GM12878 (cell line): Measurements from ENCODE around the gene AMBRA1. TPM values are rescaled to one million over a fixed set of nuclear protein-coding genes. Genes with fewer than 3 reads are reported as not detected.

Experiments used
- ATAC-seq: fragments of 200-7000 bp; cut with Tn5 transposase; 3 replicates; pipeline ENCODE4 v1.9.1; 2020; ENCODE audit warnings: mild to moderate bottlenecking, moderate library complexity
- BruUV-seq: library from RNA; stranded (reverse); fragments of 400-500 nt; replicated peaks from 2 replicates; lab custom pipeline; 2021; lab: Mats Ljungman, UMichigan
- CTCF ChIA-PET: fragments of 300-600 bp; sonication (Branson Sonifier 250); formaldehyde crosslinking; extraction: SDS; loops from one replicate; lab custom pipeline; 2021; ENCODE audit warnings: inconsistent platforms; lab: Yijun Ruan, JAX
- POLR2A ChIA-PET: fragments of 350-600 bp; formaldehyde crosslinking; extraction: SDS; loops from one replicate; lab custom pipeline; 2021; ENCODE audit warnings: inconsistent platforms; lab: Charles Lee
- RAD21 ChIA-PET: fragments of 300-600 bp; sonication (Branson Sonifier 250); formaldehyde crosslinking; loops from one replicate; lab custom pipeline; 2023; ENCODE audit warnings: antibody characterized with exemption; ENCODE audit not compliant: unreplicated experiment; lab: Charles Lee
- SMC1A ChIA-PET: fragments of 300-600 bp; sonication (Branson Sonifier 250); formaldehyde crosslinking; loops from one replicate; lab custom pipeline; 2023; ENCODE audit not compliant: unreplicated experiment, uncharacterized antibody; lab: Charles Lee
- DNase-seq: peaks from one replicate; pipeline ENCODE4 v3.0.0-alpha.2; 2011; ENCODE audit warnings: low read depth, low spot score
- FAIRE-seq: peaks from 3 replicates; lab custom pipeline; 2011; peaks lifted over from hg19 to GRCh38; lab: Jason Lieb, UNC
- H2AFZ ChIP-seq: 2 replicates; pipeline ENCODE4 v1.6.0; 2011; ENCODE audit warnings: low read depth, low read length, control low read depth; ENCODE audit not compliant: control insufficient read depth
- H3K27ac ChIP-seq: 2 replicates; pipeline ENCODE4 v1.5.1; 2011; ENCODE audit warnings: control low read depth; ENCODE audit not compliant: control insufficient read depth, insufficient read depth
- H3K27me3 ChIP-seq, 2 experiments: replicated peaks in 1 of 2; 2 replicates each; pipeline versions ENCODE4 v1.6.0 to v1.6.1; 2011; ENCODE audit warnings: low read length in 1 of 2; ENCODE audit not compliant: control insufficient read depth in 2 of 2, insufficient read depth in 2 of 2
- H3K36me3 ChIP-seq, 2 experiments: 2 replicates each; pipeline ENCODE4 v1.5.1; 2011; ENCODE audit warnings: low read length in 1 of 2; ENCODE audit not compliant: control insufficient read depth in 2 of 2, insufficient read depth in 2 of 2
- H3K4me1 ChIP-seq: 2 replicates; pipeline ENCODE4 v1.6.1; 2011; ENCODE audit warnings: mild to moderate bottlenecking, low read length, moderate library complexity, mixed read lengths; ENCODE audit not compliant: control insufficient read depth, insufficient read depth
- H3K4me2 ChIP-seq: 2 replicates; pipeline ENCODE4 v1.6.0; 2011; ENCODE audit warnings: control low read depth; ENCODE audit not compliant: control insufficient read depth, insufficient read depth
- H3K4me3 ChIP-seq: fragments of 200-600 bp; sonication (generic); 2 replicates; pipeline ENCODE4 v1.5.1; 2016
- H3K79me2 ChIP-seq: 2 replicates; pipeline ENCODE4 v1.6.0; 2011; ENCODE audit warnings: low read length; ENCODE audit not compliant: control insufficient read depth, insufficient read depth
- H3K9ac ChIP-seq: 2 replicates; pipeline ENCODE4 v1.8.0; 2011; ENCODE audit warnings: low read length, control low read depth, mixed read lengths; ENCODE audit not compliant: control insufficient read depth, insufficient read depth
- H3K9me3 ChIP-seq: replicated peaks from 3 replicates; pipeline ENCODE4 v1.5.1; 2011; ENCODE audit warnings: mild to moderate bottlenecking, low read length; ENCODE audit not compliant: control insufficient read depth, insufficient read depth
- H4K20me1 ChIP-seq: 2 replicates; pipeline ENCODE4 v1.6.0; 2011; ENCODE audit not compliant: control insufficient read depth, insufficient read depth
- BACH1 ChIP-seq: fragments of 450-650 bp; IDR thresholded peaks from 2 replicates; pipeline ENCODE4 v1.6.1; 2017; ENCODE audit warnings: mild to moderate bottlenecking, borderline replicate concordance
- CBX5 ChIP-seq: sonication (generic); IDR thresholded peaks from 2 replicates; pipeline ENCODE4 v1.6.1; 2016; ENCODE audit warnings: low read depth, moderate library complexity, mild to moderate bottlenecking, inconsistent platforms
- IKZF1 ChIP-seq: fragments of 450-650 bp; conservative IDR thresholded peaks from 2 replicates; pipeline ENCODE4 v1.6.1; 2017; ENCODE audit warnings: antibody characterized with exemption, mild to moderate bottlenecking
- POU2F2 ChIP-seq: IDR thresholded peaks from 3 replicates; pipeline ENCODE4 v1.6.1; 2011; ENCODE audit warnings: low read depth, mild to moderate bottlenecking, low read length, borderline replicate concordance
- RAD51 ChIP-seq: fragments of 450-650 bp; IDR thresholded peaks from 2 replicates; pipeline ENCODE4 v1.6.1; 2016; ENCODE audit warnings: moderate library complexity, mild to moderate bottlenecking, inconsistent platforms
- SIX5 ChIP-seq: IDR thresholded peaks from 2 replicates; pipeline ENCODE4 v1.6.1; 2011; ENCODE audit warnings: mild to moderate bottlenecking, low read depth, low read length, moderate library complexity; ENCODE audit not compliant: severe bottlenecking
- TCF12 ChIP-seq: IDR thresholded peaks from 2 replicates; pipeline ENCODE4 v1.6.1; 2011; ENCODE audit warnings: low read depth, mild to moderate bottlenecking, low read length
- WGBS: methylation state at CpG from one replicate; pipeline ENCODE4 v1.1.6; 2016; ENCODE audit warnings: low lambda C conversion rate; ENCODE audit not compliant: insufficient replicate concordance, insufficient coverage; ENCODE audit errors: missing lambda C conversion rate; 5-methylcytosine and 5-hydroxymethylcytosine counted together
- in situ Hi-C: fragments of 300-500 bp; cut with MboI; formaldehyde crosslinking; loops from 9 replicates; pipeline ENCODE4 v1.14.3; 2018; ENCODE audit warnings: mixed read lengths
- intact Hi-C: fragments of 100-400 bp; cut with micrococcal nuclease; formaldehyde crosslinking; loops from one replicate; pipeline ENCODE4 v1.14.2; 2022; ENCODE audit not compliant: unreplicated experiment
- polyA plus RNA-seq, 11 experiments: library from polyadenylated mRNA; depleted of rRNA in 4 of 11; unstranded in 6 of 11; stranded (reverse) in 5 of 11; fragments of >200 nt; fragmentation: Nextera tagmentation in 4 of 11; fragmentation: Illumina TruSeq in 1 of 11; extraction: Ambion mirVana in 4 of 11; extraction: Trizol in 1 of 11; gene quantifications; 1 replicate in 1 of 11; 2 replicates in 10 of 11; pipeline versions ENCODE4 v1.2.1 to v1.2.3, GENCODE V29; 2011 to 2016; ENCODE audit warnings: inconsistent platforms in 2 of 11, missing spikeins in 2 of 11, low read depth in 1 of 11
- total RNA-seq, 4 experiments: library from RNA; depleted of rRNA in 3 of 4; stranded (reverse); fragments of >200 nt in 3 of 4; fragmentation: Illumina TruSeq in 1 of 4; extraction: Trizol in 1 of 4; gene quantifications; 2 replicates each; pipeline versions ENCODE4 v1.2.1 to v1.2.3, GENCODE V29; 2013 to 2021
- TF ChIP-seq, protein P1 (sequence below): fragments of 450-650 bp; formaldehyde crosslinking; IDR thresholded peaks from 2 replicates; pipeline ENCODE4 v1.4.0; 2022; ENCODE audit warnings: mild to moderate bottlenecking, moderate library complexity
- TF ChIP-seq, protein P2 (sequence below): fragments of 450-650 bp; IDR thresholded peaks from 2 replicates; pipeline ENCODE4 v1.6.1; 2017; ENCODE audit warnings: mild to moderate bottlenecking, moderate library complexity

The AMBRA1 gene
- total and polyA plus RNA-seq, 10 of the 15 experiments (the other 5 are each of a cell fraction or from before 2014, with no cell fraction given): 0.57 to 34.3 (median 13.7) TPM

DNA sequence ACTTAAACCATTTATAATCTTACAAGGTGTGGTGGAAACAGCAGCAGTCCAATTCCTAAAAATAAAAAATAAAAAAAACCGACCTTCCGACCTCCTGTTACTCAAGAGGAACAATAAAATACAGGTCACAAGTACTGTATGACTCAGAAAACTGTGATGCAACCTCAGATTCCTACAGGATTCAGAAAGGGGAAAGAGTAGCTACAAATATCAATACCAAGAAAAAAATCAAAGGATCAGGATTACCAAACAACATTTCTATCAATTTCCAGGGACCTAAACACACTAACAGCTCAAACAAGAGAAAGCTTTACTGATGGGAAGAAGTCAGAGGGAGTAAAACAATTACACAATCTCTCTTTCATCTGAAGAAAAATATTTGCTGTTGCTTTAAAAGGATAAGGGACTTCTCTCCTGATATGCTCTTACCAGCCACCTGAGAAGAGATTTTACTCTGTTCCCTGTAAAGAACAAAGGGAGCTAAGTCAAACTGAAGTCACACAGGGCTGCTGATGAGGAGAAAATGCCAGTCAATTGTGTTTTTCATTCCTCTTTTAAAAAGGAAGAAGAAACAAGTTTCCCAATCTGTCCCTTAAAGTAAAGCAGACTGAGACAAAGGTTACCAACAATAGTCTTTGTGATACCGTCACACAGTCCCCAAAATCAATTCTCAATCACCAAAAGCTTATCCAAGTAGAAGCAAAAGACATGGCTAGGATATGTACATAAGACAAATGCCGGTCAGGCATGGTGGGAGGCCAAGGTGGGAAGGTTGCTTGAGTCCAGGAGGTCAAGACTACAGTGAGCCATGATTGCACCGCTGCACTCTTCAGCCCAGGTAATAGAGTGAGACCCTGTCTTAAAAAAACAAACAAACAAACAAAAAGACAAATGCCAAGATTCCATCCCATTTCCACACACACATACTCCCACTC lies 39.3 kb downstream of the AMBRA1 start:
- no peaks in the 10 kb centered on the region for H3K36me3 ChIP-seq
- H4K20me1 ChIP-seq: no peaks in the 10 kb centered on the region
- 0 out of 2 replicates have a peak overlapping the region, but pooled peaks have one; percentile 23 for H3K4me2 ChIP-seq
- WGBS: 95% methylated on average over 5 of the region's 5 CpGs
- peaks cover 23% of the 10 kb centered on the region for H3K4me1 ChIP-seq
- peak; percentile 21 for ATAC-seq
- RAD21 ChIA-PET: interaction anchor here (0.9 to 3.9 kb wide), 8 partner anchors 16 to 109 kb away, joined by 3 to 18 read pairs (median 4); partner anchors contain the start of genes AMBRA1, ATG13 and HARBI1
- no peak for FAIRE-seq
- H3K27ac ChIP-seq: peak overlapping the region; percentile 52
- peak overlapping the region; percentile 8; the same call in 1 of the 2 replicates for H3K9ac ChIP-seq
- H3K9me3 ChIP-seq: no peaks in the 10 kb centered on the region
- peaks cover 45% of the 10 kb centered on the region for H3K79me2 ChIP-seq
- intact Hi-C loops: loop anchor here (2.0 kb wide), 2 partner anchors 38 to 62 kb away; partner anchors contain the start of genes ATG13 and HARBI1
- H2AFZ ChIP-seq: no peak overlapping the region
- BruUV-seq: TSS peak; percentile 56
- CTCF ChIA-PET: interaction anchor here (0.6 to 4.3 kb wide), 14 partner anchors 12 to 552 kb away, joined by 3 to 16 read pairs (median 4); partner anchors contain the start of genes ATG13 and HARBI1
- no peak overlapping the region for H3K4me3 ChIP-seq
- POLR2A ChIA-PET: interaction anchor here (0.5 to 1.5 kb wide), 5 partner anchors 40 to 94 kb away, joined by 3 to 6 read pairs (median 3); partner anchors contain the start of genes AMBRA1, ATG13 and HARBI1
- in situ Hi-C loops: no loop called here
- no peaks in the 10 kb centered on the region for H3K27me3 ChIP-seq
- SMC1A ChIA-PET: interaction anchor here (1.0 to 3.3 kb wide), 15 partner anchors 9 to 119 kb away, joined by 3 to 13 read pairs (median 4); partner anchors contain the start of gene AMBRA1
- DNase-seq: no peak
- 0 out of 2 replicates have a peak, but pooled peaks have one; percentile 33 for TF ChIP-seq IKZF1
- TF ChIP-seq, protein P1, sequence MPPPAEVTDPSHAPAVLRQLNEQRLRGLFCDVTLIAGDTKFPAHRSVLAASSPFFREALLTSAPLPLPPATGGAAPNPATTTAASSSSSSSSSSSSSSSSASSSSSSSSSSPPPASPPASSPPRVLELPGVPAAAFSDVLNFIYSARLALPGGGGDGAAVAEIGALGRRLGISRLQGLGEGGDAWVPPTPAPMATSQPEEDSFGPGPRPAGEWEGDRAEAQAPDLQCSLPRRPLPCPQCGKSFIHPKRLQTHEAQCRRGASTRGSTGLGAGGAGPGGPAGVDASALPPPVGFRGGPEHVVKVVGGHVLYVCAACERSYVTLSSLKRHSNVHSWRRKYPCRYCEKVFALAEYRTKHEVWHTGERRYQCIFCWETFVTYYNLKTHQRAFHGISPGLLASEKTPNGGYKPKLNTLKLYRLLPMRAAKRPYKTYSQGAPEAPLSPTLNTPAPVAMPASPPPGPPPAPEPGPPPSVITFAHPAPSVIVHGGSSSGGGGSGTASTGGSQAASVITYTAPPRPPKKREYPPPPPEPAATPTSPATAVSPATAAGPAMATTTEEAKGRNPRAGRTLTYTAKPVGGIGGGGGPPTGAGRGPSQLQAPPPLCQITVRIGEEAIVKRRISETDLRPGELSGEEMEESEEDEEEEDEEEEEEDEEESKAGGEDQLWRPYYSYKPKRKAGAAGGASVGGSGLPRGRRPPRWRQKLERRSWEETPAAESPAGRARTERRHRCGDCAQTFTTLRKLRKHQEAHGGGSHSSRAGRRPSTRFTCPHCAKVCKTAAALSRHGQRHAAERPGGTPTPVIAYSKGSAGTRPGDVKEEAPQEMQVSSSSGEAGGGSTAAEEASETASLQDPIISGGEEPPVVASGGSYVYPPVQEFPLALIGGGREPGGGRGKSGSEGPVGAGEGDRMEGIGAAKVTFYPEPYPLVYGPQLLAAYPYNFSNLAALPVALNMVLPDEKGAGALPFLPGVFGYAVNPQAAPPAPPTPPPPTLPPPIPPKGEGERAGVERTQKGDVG (CRISPR knock-in tag): no peak
- no peak for TF ChIP-seq BACH1
- TF ChIP-seq POU2F2: no peak
- no peak for TF ChIP-seq TCF12
- no peak for TF ChIP-seq RAD51
- no peak for TF ChIP-seq CBX5
- TF ChIP-seq, protein P2, sequence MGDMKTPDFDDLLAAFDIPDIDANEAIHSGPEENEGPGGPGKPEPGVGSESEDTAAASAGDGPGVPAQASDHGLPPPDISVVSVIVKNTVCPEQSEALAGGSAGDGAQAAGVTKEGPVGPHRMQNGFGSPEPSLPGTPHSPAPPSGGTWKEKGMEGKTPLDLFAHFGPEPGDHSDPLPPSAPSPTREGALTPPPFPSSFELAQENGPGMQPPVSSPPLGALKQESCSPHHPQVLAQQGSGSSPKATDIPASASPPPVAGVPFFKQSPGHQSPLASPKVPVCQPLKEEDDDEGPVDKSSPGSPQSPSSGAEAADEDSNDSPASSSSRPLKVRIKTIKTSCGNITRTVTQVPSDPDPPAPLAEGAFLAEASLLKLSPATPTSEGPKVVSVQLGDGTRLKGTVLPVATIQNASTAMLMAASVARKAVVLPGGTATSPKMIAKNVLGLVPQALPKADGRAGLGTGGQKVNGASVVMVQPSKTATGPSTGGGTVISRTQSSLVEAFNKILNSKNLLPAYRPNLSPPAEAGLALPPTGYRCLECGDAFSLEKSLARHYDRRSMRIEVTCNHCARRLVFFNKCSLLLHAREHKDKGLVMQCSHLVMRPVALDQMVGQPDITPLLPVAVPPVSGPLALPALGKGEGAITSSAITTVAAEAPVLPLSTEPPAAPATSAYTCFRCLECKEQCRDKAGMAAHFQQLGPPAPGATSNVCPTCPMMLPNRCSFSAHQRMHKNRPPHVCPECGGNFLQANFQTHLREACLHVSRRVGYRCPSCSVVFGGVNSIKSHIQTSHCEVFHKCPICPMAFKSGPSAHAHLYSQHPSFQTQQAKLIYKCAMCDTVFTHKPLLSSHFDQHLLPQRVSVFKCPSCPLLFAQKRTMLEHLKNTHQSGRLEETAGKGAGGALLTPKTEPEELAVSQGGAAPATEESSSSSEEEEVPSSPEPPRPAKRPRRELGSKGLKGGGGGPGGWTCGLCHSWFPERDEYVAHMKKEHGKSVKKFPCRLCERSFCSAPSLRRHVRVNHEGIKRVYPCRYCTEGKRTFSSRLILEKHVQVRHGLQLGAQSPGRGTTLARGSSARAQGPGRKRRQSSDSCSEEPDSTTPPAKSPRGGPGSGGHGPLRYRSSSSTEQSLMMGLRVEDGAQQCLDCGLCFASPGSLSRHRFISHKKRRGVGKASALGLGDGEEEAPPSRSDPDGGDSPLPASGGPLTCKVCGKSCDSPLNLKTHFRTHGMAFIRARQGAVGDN: no peak
- no peak for TF ChIP-seq SIX5
